ENCODE data around the gene RPL5. TPM values are rescaled to one million over a fixed set of nuclear protein-coding genes. Genes with fewer than 3 reads are reported as not detected.

RPL5 gene
- polyA plus RNA-seq, 6 donors from 2014 or later: 1,555 to 2,814 (median 2,267) TPM

DNA sequence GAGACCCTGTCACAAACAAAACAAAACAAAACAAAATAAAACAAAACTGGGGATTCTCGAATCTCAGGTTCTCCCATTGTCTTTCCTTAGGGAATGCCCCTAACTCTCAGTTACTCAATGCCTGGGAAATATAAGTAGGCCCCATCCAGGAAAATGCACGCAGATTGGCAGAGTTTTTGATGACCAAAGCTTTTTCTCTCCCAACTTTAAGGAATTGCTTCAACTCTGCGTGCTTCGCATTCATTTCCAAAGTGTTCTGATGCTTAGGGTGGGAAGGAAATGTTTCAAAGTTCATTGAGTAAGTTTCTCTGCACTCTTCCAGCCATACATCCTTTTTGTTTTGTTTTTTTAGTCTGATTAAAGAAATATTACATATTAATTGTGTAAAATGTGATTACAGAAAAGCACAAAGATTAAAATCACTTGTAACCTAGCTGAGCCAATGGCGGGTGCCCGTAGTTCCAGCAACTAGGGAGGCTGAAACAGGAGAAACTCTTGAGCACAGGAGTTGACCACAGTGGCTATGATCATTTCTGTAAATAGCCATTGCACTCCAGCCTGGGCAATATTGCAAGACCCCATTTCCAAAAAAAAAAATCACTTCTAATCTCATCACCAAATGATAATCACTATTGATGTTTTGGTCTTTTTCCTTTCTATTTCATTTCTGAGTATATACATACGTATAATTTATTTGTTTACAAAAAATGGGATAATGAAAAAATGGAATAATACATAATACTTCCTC, 28.5 kb upstream of the RPL5 start:
- Mint-ChIP-seq H3K9me3 (peaks cover 0 to 3% (median 0%) of the 10 kb centered on the region in 7 donors), H3K27me3 (peaks cover 0 to 9% (median 0%) of the 10 kb centered on the region in 3 donors), H3K36me3 (no peaks in the 10 kb centered on the region), H3K4me3 (no peak overlapping the region), H3K4me1 (peaks cover 6 to 15% (median 9%) of the 10 kb centered on the region in 3 donors), H3K27ac (no peak overlapping the region)
- DNase-seq: no peak
- no peak for ATAC-seq (ENCODE audit: low read depth in 2 of 2)

DNA sequence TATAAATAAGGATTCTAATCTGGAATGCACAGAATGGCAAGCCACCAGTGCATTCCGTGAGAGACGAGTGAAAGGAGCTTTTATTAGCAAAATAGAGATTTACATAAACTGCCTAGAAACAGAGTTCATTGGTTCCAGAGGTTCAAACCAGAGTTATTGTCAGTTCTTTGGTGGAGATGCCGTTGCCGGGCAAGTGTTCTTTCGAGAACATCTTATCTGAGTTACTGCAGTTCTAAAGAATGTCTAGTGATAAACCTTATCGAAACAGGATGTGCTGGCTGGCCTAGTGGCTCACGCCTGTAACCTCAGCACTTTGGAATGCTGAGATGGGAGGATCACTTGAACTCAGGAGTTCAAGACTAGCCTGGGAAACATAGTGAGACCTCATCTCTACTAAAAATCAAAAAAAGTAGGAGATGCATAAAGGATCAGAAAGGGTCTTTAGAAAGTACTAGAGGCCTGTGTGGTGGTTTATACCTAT, 27.1 kb upstream of the RPL5 start:
- DNase-seq (peak; percentile 59), ATAC-seq (ENCODE audit: low read depth in 2 of 2) (peak; percentile 99)
- H3K27ac Mint-ChIP-seq: peak overlapping the region; percentile 6 to 93 (median 90)
- H3K4me3 Mint-ChIP-seq: peak overlapping the region in 2 of 8 donors; percentile 1 to 7
- H3K27me3 Mint-ChIP-seq: peaks cover 0 to 9% (median 0%) of the 10 kb centered on the region in 3 donors
- peaks cover 6 to 15% (median 9%) of the 10 kb centered on the region in 3 donors for H3K4me1 Mint-ChIP-seq
- H3K36me3 Mint-ChIP-seq: no peaks in the 10 kb centered on the region
- peaks cover 0 to 3% (median 0%) of the 10 kb centered on the region in 7 donors for H3K9me3 Mint-ChIP-seq

DNA sequence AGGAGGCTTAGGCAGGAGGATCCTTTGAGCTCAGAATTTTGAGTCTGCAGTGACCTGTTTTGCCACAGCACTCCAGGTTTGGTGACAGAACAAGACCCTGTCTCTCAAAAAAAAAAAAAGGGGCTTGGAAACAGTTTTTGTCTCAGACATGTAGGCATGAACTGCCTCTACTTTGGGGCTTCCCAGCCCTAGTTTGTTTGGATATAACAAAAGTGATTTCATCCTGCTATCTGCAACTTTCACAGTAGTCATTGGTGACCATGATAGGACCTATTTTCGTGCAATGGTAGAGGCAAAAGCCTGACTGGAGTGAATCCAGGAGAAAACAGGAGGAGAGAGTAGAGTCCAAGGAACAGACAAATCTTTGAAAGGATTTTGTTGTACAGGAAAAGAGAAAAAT, 26.6 kb upstream of the RPL5 start:
- Mint-ChIP-seq H3K4me3 (no peak overlapping the region), H3K4me1 (peaks cover 6 to 15% (median 9%) of the 10 kb centered on the region in 3 donors), H3K36me3 (no peaks in the 10 kb centered on the region), H3K27me3 (peaks cover 0 to 9% (median 0%) of the 10 kb centered on the region in 3 donors), H3K9me3 (peaks cover 0 to 3% (median 0%) of the 10 kb centered on the region in 7 donors), H3K27ac (peak overlapping the region in 4 of 6 donors; percentile 72 to 93 (median 92))
- DNase-seq (no peak), ATAC-seq (ENCODE audit: low read depth in 2 of 2) (no peak)

DNA sequence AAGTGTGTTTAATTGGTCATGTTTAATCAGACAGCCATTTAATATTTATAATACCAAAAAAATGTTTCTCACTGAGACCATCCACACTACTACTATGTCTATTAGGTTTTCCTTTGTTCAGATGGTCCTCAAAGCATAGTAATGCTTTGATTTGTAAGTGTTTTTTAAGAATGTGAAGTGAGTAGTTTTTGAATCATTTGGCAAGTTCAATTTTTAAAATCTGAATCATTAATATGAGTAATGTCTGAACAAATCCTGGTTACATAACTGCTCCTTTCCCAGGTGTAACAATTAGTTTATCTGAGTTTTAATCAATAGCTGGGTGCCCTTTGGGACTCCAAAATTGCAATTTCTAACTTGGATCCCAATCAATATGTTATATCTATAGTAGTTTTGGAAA, 23.5 kb upstream of the RPL5 start:
- ATAC-seq (ENCODE audit: low read depth in 2 of 2) (no peak), DNase-seq (no peak)
- Mint-ChIP-seq H3K4me1 (peaks cover 6 to 11% (median 9%) of the 10 kb centered on the region in 3 donors), H3K27me3 (peaks cover 9 to 21% (median 11%) of the 10 kb centered on the region in 3 donors), H3K4me3 (no peak overlapping the region), H3K9me3 (peaks cover 0 to 2% (median 0%) of the 10 kb centered on the region in 7 donors), H3K36me3 (no peaks in the 10 kb centered on the region), H3K27ac (no peak overlapping the region)

DNA sequence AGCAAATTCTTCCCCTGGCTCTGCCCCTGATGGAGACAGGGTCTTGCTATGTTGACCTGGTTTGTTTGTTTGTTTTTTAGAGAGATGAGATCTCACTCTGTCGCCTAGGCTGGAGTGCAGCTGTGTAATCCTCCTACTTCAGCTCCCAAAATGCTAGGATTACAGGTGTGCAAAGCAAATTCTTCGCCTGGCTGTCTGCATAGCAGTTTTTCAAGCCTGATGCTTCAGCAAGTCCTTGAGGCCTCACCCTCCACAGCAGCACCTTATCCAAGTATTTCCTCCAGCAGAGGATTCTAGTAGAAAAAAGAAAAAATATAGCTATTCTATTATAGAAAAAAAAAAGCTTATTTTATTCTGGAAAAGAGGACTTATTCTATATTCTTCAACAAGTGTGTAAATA, 15.1 kb upstream of the RPL5 start:
- DNase-seq (no peak), ATAC-seq (ENCODE audit: low read depth in 2 of 2) (no peak)
- H3K4me1 Mint-ChIP-seq: peaks cover 0 to 6% (median 4%) of the 10 kb centered on the region in 3 donors
- H3K36me3 Mint-ChIP-seq: no peaks in the 10 kb centered on the region
- H3K9me3 Mint-ChIP-seq: no peaks in the 10 kb centered on the region
- peaks cover 6 to 26% (median 16%) of the 10 kb centered on the region in 3 donors for H3K27me3 Mint-ChIP-seq
- H3K4me3 Mint-ChIP-seq: no peak overlapping the region
- H3K27ac Mint-ChIP-seq: peak overlapping the region in 1 of 6 donors; percentile 75

DNA sequence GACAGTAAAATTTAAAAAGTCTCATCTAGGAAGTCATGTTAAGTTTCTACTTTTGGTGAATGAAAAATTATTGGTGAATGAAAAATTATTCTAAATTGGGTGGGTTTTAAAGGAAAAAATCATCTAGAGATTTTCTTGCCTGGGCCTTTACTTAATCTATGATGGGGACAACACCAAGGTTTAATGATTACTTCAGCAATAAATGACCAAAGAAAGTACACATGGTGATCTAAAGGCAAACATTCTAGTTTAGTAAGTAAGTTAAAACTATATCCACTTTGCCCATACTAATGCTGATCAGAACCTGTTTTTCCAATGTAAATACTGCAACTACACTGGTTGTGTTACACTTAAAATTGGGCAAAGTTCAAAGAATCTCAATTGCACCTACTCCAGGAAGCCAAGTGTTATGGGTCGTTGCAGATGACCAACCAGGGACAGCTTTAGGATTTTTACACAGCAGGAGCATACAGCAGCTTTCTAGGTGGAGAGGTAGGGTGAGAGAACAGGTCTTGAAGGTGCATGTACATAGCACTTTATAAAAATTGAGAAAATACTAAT, 14.6 kb upstream of the RPL5 start:
- no peak overlapping the region for H3K27ac Mint-ChIP-seq
- peaks cover 0 to 6% (median 4%) of the 10 kb centered on the region in 3 donors for H3K4me1 Mint-ChIP-seq
- H3K4me3 Mint-ChIP-seq: no peak overlapping the region
- H3K27me3 Mint-ChIP-seq: peaks cover 6 to 22% (median 16%) of the 10 kb centered on the region in 3 donors
- H3K9me3 Mint-ChIP-seq: no peaks in the 10 kb centered on the region
- no peak for ATAC-seq (ENCODE audit: low read depth in 2 of 2)
- H3K36me3 Mint-ChIP-seq: no peaks in the 10 kb centered on the region
- no peak for DNase-seq

DNA sequence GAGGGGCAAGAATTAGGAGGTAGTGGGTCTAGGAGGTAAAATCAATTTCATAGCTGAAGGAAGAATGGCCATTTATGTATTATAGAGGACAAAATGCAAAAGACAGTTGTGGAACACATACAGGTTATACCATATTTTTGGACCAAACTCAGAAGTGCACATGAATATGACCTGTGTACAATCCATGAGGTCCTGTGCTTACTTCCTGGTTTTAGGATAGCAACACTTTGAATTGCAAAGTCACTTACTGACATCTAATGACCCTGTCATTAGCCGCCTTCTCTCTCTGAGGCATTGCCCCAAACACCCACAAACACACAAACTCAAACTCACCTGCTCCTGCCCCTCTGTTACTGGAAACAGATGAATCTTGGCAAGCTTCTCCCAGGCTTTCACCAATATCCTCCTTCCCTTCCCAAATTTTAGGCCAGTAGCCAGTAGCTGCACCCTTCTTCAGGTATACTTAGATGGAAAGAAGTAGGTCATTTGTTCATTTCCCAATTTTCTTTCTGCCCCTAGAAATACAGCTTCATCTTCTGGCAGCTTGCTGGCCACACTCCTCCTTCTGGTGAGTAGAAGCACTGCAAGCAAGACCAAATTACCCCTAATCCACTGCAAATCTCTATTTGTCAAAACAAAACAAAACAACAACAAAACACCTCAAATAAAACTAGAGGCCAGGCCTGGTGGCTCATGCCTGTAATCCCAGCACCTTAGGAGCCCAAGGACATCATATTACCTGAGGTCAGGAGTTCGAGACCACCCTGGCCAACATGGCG, 13.7 kb upstream of the RPL5 start:
- Mint-ChIP-seq H3K36me3 (no peaks in the 10 kb centered on the region), H3K4me3 (no peak overlapping the region), H3K27ac (no peak overlapping the region), H3K9me3 (no peaks in the 10 kb centered on the region), H3K4me1 (peaks cover 0 to 6% (median 4%) of the 10 kb centered on the region in 3 donors), H3K27me3 (peaks cover 6 to 19% (median 16%) of the 10 kb centered on the region in 3 donors)
- peak; percentile 39 for DNase-seq
- peak; percentile 49 to 65 for ATAC-seq (ENCODE audit: low read depth in 2 of 2)

DNA sequence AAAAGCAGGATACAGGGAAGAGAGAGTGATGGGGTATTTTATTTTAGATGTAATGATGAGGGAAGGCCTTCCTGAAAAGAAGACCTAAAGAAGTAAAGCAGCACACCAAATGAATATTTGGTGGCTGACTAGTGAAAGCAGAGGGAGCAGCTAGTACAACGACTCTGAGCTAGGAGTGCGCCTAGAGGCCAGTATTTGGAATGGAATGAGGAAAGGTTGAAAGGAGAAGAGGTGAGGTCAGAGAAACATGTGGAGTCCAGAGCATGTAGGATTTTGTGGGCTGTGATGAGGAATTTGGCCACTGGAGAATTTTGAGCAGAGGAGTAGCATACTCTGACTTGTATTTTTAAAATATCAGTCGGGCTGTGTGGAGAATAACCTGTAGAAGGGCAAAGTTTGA, 11.8 kb upstream of the RPL5 start:
- H3K27me3 Mint-ChIP-seq: peaks cover 0 to 12% (median 7%) of the 10 kb centered on the region in 3 donors
- H3K9me3 Mint-ChIP-seq: no peaks in the 10 kb centered on the region
- no peak for ATAC-seq (ENCODE audit: low read depth in 2 of 2)
- H3K4me1 Mint-ChIP-seq: peaks cover 0 to 6% (median 4%) of the 10 kb centered on the region in 3 donors
- H3K27ac Mint-ChIP-seq: no peak overlapping the region
- no peaks in the 10 kb centered on the region for H3K36me3 Mint-ChIP-seq
- H3K4me3 Mint-ChIP-seq: no peak overlapping the region
- no peak for DNase-seq

DNA sequence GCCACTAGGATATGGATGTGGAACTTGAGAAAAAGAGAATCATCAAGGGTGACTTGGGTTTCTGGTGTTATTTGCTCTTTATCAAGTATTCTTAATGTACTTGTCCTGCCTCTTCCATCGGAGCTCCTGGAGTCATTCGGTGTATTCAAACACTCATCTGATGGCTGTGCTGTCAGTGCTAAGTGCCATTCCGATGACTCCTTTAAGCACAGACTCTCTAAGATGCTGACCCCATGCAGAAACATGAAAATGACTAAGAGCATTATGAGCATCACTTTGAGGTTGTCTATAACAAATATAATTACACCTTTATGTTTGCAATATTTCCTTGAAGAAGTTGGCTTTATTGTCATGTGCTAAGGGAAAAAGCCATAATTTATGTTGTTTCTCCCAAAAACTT, 11.3 kb upstream of the RPL5 start:
- Mint-ChIP-seq H3K36me3 (no peaks in the 10 kb centered on the region), H3K4me3 (no peak overlapping the region), H3K27ac (no peak overlapping the region), H3K27me3 (peaks cover 0 to 12% (median 6%) of the 10 kb centered on the region in 3 donors), H3K4me1 (peaks cover 0 to 6% (median 4%) of the 10 kb centered on the region in 3 donors), H3K9me3 (no peaks in the 10 kb centered on the region)
- ATAC-seq (ENCODE audit: low read depth in 2 of 2) (no peak), DNase-seq (no peak)

DNA sequence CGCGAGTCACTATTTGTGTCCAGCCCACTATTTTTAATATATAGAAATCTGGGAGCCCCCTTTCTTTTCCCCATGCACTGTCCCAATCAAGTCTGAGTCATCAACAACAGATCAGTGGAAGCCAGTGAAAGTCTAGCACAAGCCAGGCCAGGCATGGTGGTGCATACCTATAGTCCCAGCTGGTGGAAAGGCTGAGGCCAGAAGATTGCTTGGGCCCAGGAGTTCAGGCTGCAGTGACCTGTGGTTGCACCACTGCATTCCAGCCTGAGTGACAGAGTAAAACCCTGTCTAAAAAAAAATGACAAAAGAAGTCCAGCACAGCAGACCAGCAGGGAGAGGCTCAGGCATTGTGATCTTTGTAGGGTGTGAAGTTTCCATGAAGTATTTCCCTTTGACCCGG, 9.0 kb upstream of the RPL5 start:
- Mint-ChIP-seq H3K27me3 (peaks cover 0 to 6% (median 6%) of the 10 kb centered on the region in 3 donors), H3K4me1 (peaks cover 0 to 6% (median 4%) of the 10 kb centered on the region in 3 donors), H3K27ac (no peak overlapping the region), H3K36me3 (no peaks in the 10 kb centered on the region), H3K4me3 (peak overlapping the region in 1 of 8 donors; percentile 20), H3K9me3 (no peaks in the 10 kb centered on the region)
- ATAC-seq (ENCODE audit: low read depth in 2 of 2): no peak
- no peak for DNase-seq

DNA sequence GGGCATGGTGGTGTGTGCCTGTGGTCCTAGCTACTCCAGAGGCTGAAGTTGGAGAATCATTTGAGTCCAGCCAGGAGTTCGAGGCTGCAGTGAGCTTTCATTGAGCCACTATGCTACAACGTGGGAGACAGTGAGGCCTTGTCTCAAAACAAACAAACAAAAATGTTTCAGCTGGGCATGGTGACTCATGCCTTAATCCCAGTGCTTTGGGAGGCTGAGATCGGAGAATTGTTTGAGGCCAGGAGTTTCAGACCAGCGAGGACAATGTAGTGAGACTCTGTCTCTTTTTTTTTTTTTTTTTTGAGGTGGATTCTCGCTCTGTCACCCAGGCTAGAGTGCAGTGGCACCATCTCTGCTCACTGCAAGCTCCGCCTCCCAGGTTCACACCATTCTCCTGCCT, 5.0 kb upstream of the RPL5 start:
- peaks cover 0 to under 1% of the 10 kb centered on the region in 2 donors for H3K36me3 Mint-ChIP-seq
- ATAC-seq (ENCODE audit: low read depth in 2 of 2) (no peak), DNase-seq (no peak)
- H3K27me3 Mint-ChIP-seq: no peaks in the 10 kb centered on the region
- H3K4me1 Mint-ChIP-seq: peaks cover 0 to 6% (median 1%) of the 10 kb centered on the region in 3 donors
- H3K27ac Mint-ChIP-seq: no peak overlapping the region
- H3K9me3 Mint-ChIP-seq: no peaks in the 10 kb centered on the region
- no peak overlapping the region for H3K4me3 Mint-ChIP-seq

DNA sequence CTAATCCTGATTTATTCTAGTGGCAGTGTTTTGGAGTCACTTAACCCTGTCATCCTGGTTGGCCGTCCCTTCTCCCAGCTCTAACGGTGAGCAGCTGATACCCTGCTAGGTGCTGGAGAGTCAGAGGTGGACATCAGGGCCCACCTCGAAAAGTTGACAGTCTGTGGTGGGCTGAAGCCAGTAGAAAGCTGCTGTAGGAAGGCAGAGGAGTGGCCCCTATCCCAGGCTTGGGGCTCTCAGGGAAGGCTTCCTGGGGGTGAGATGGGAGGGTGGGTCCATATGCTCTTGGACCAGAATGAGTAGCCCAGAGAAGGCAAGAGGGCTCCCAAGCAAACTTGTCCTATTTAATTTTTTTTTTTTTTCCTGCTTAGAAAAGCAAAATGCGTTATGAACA, 475 bp upstream of the RPL5 start:
- H3K27me3 Mint-ChIP-seq: no peaks in the 10 kb centered on the region
- H3K36me3 Mint-ChIP-seq: peaks cover 3 to 16% of the 10 kb centered on the region in 2 donors
- ATAC-seq (ENCODE audit: low read depth in 2 of 2) (no peak), DNase-seq (no peak)
- H3K4me3 Mint-ChIP-seq: peak overlapping the region in 7 of 8 donors; percentile 20 to 100 (median 98)
- peaks cover 27 to 49% (median 32%) of the 10 kb centered on the region in 3 donors for H3K4me1 Mint-ChIP-seq
- peak overlapping the region in 4 of 6 donors; percentile 21 to 98 (median 96) for H3K27ac Mint-ChIP-seq
- no peaks in the 10 kb centered on the region for H3K9me3 Mint-ChIP-seq

DNA sequence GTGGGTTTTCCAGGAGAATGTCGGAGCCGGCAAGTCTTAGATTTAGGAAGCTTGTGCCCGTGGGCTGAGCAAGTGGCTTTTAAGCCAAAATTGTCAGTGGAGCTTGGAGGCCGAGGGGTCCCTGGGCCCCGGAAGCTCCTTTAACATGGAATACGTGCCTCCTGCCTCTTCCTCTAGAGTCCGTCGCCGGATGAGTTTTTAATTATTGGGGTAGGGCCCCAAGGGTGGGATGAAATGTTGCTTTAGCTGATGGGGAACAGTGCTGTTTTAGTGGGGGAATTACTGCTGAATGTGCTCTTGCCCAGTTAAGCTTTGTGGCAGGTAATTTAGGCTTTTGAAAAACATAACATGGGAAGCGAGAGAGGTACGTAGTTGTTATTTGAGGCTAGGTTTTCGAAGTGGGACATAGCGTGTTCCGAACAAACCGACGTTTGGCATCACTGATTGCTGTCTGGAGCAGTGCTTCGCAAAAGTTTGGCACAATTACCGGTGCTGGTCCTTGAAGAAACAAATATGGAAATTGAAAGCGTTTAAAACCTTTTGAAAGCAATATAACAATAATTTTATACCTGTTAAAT, 786 bp downstream of the RPL5 start:
- Mint-ChIP-seq H3K4me1 (peaks cover 32 to 56% (median 38%) of the 10 kb centered on the region in 3 donors), H3K9me3 (no peaks in the 10 kb centered on the region), H3K36me3 (peaks cover 11 to 16% of the 10 kb centered on the region in 2 donors), H3K4me3 (peak overlapping the region; percentile 95 to 100 (median 98)), H3K27me3 (no peaks in the 10 kb centered on the region), H3K27ac (peak overlapping the region; percentile 95 to 100 (median 98))
- DNase-seq (no peak), ATAC-seq (ENCODE audit: low read depth in 2 of 2) (peak in 1 of 2 donors; percentile 1)
